RPMI7951 (cell line): ENCODE results near the gene SPIB. TPM values are rescaled to one million over a fixed set of nuclear protein-coding genes. Genes with fewer than 3 reads are reported as not detected.
"Not testable (repeated sequence)": the region's sequence is repeated elsewhere in the genome, so short reads cannot be mapped to it uniquely, and the experiment has no call there.

Source experiments
- DNase-seq: peaks from one replicate; pipeline ENCODE4 v3.0.0-alpha.2; 2012; ENCODE audit warnings: low read depth
- total RNA-seq: library from RNA; depleted of rRNA; stranded (reverse); fragments of >200 nt; shearing (Covaris generic); gene quantifications from 2 replicates; pipeline ENCODE4 v1.2.3, GENCODE V29; 2014

Gene SPIB
- total RNA-seq, 1 experiment from 2014 or later: not detected

DNA sequence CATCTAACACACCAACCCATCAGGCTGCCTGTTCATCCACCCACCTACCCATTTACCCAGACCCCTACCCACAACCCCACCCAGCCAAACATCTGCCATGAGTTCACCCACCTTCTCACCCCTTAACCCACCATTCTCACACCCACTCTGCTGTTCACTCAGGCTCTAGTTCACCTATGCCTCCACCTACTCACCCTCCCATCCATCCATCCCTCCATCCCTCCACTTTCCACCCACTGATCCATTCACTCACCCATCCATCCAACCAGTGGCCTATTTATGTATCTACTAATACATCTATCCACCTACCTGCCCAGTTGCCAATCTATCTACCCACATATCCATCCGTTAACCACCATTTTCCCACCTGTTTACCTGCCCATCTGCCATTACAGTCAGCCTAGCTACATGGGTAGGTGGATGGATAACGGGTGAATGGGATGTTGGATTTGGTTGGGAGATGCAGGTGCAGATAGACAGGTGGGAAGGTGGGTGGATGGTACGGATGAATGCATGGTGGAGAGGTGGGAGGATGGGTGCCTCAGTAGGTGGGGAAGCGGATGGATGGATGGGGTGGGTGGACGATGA, 19.2 kb downstream of the SPIB start:
- DNase-seq: no peak

DNA sequence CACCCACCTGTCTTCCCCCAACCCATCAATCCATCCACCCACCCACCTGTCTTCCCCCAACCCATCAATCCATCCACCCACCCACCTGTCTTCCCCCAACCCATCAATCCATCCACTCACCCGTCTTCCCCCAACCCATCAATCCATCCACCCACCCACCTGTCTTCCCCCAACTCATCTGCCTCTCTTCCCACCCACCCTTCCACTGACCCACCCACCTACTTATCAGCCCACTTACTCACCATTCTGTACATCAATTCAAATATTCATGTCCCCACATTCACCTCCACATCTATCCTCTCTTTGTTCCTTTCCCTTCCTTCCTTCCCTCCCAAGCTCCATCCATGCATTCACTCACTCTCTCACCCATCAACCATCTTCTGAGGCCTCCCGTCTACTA, 20.4 kb downstream of the SPIB start:
- DNase-seq: not testable (repeated sequence)

DNA sequence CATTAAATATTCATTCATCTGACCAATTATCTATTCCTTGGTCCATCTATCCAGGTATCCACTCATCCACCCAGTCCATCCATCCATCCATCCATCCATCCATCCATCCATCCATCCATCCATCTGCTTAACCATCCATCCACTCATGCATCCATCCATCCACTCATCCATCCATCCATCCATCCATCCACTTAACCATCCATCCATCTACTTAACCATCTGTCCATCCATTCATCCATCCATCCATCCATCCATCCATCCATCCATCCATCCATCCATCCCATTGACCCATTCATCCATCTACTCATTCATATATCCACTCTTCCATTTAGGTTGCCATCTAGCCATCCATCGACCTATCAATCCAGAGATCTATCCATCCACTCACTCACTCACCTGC, 25.3 kb downstream of the SPIB start:
- no peak for DNase-seq

DNA sequence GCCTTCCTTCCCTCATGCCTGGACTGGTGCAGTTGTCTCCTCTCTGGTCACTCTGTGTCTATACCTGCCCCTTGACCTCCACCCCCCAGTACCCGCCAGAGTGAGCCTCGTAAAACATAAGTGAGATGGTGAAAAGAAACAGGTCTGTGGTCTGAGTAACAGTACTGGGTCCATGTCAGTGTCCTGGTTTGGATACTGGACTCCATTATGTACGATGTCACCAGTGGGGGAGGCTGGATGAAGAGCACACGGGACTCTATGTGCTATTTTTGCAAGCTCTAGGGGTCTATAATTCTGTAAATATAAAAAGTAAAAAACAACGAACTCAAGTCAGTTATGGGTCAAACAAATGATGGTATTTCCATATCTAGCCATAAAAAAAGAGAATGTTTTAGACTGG, 28.3 kb downstream of the SPIB start:
- DNase-seq: no peak

DNA sequence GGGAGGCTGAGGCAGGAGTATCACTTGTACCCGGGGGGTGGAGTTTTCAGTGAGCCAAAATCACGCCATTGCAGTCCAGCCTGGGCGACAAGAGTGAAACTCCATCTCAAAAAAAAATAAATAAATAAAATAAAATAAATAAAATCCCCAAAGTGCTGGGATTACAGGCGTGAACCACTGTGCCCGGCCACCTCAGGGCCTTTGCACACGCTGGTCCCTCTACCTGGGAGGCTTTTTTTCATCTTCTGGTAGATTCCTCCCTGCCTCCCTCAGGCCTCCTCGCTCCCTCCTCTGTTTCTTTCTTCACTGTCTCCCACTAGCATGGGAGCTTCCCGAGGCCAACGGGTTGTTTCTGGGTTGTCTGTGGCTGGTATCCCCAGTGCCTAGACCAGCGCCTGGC, 29.0 kb downstream of the SPIB start:
- no peak for DNase-seq

DNA sequence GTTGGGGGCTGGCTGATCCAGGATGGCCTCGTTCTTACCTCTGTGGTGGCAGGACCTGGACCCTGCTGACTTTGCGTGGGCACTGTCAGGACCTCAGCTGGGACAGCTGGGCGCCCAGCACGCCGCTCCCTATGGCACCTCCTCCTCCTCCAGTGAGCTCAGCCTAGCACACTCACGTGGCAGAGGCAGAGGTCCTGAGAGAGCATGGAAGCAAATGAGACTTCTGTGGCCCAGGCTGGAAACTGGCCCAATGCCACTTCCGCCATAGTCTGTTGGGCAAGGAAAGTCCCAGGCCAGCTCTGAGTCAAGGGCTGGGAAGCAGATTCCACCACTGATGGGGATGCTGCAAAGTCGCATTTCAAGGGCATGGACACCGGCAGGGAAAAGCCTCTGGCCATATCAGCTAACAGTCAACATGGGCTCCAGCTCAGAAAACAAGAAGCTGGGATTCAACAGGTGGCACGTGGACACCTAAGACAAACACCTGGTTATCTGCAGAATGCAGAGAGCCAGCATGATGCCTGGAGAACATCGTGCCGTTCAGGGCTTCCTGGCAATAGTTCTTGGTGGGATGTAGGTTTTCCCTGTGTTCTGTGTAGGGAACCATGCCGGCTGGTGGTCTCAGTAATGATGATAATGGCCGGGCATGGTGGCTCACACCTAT, 30.6 kb downstream of the SPIB start:
- DNase-seq: peak; percentile 80

DNA sequence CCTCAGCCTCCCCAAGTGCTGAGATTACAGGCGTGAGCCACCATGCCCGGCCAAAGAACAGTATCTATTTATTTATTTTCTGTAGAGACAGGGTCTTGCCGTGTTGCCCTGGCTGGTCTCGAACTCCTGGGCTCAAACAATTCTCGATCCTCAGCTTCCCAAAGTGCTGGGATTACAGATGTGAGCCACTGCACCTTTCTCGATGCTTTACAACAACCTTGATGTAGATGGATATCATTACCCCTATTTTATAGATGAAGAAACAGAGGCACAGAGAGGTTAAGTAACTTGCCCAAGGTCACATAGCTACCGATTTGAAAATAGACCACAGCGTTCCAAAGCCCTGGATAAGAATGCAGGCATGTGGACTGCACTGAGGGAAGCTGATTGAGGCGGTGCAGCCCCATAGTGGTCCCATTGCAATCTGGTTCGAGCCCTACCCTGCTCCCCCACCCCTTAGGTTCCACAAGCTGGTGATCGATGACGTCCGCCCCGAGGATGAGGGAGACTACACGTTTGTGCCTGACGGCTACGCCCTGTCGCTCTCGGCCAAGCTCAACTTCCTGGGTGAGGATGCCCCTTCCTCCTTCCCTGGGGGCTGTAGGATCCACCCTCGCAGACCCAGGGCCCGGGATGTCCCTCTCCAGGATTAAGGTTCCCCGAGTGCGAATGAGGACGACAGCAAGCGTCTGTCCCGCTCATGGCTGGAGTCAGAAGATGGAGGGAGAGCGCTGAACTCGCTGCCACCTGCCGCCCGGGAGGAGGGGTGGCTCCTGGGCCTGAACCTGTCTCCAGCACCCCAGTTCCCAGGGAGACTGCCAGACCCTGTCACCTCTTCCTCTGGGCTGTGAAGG, 31.9 kb downstream of the SPIB start:
- no peak for DNase-seq

DNA sequence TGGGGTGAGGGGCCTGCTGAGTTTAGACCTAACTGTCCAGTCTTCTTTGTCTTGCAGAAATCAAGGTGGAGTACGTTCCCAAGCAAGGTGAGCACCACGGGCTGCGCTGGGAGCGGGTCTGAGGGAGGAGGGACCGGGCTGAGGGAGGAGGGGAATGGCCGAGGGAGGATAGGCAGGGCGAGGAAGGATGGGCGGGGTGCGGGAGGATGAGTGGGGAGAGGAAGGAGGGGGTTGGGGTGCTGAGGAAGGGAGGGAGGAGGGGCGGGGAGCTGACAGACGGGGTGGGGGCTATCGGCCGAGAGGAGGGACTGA, 32.4 kb downstream of the SPIB start:
- no peak for DNase-seq

DNA sequence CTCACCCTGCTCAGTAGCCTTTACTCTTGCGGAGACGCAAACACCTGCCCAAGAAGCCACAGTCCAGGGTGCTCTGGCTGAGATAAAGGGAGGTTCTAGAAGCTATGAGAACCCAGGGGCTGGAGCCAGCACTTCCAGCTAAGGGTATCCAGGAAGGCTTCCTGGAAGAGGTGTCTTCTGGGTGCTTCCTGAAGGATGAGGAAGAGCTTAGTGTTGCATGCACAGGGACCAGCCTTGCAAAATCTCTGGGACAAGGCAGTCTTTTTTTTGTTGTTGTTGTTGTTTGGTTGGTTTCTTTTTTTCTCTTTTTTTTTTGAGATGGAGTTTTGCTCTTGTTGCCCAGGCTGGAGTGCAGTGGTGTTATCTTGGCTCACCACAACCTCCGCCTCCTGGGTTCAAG, 34.5 kb downstream of the SPIB start:
- DNase-seq: no peak

DNA sequence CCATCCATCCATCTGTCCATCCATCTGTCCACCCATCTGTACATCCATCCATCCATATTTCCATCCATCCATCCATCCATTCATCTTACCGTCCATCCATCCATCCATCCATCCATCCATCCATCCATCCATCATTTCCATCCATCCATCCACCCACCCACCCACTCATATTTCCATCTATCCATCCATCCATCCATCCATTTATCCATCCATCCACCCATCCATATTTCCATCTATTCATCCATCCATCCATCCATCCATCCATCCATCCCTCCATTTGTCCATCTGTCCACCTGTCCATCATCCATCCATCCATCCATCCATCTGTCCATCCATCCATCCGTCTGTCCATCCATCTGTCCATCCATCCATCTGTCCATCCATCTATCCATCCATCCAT, 37.3 kb downstream of the SPIB start:
- DNase-seq: no peak

DNA sequence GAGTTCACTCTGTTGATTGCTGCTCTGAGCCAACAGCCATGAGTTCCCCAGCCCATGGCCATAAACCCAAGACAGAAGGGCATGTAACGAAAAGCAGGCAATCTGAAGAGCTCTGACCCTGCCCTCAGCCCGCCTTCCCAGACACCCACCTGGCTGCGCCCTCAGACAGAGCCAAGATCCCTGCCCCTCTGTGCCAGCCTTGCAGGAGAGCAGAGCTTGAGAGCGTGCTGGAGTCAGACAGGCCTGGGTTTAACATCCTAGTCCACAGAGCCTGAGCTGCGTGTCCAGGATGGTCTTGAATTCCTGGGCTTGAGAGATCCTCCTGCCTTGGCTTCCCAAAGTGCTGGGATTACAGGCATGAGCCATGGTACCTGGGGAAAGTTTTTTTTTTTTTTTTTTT, 38.6 kb downstream of the SPIB start:
- no peak for DNase-seq

DNA sequence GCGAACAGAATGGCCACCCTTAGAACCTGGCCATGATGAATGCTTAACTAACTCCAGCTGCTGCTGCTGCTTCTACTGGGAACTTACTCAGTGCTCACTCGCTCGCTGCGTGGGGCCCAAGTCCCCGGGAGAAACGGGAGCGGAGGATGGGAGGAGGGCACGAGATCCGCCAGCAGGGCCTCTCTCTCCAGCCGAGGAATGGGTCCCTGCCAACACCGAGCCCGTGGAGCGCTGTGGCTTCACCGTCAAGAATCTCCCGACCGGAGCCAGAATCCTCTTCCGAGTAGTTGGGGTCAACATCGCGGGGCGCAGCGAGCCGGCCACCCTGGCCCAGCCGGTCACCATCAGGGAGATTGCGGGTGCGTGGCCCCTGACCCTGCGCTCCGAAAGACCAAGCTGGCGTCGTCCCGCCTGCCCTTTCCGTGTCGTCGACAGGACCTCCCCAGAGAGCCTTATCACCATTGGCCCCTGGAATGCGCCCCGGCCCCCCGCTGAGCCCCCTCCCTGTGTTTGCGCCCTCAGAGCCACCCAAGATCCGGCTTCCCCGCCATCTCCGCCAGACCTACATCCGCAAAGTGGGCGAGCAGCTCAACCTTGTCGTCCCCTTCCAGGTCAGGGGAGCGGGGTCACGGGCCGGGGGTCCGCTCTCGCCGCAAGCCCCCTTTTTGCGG, 39.8 kb downstream of the SPIB start:
- no peak for DNase-seq

DNA sequence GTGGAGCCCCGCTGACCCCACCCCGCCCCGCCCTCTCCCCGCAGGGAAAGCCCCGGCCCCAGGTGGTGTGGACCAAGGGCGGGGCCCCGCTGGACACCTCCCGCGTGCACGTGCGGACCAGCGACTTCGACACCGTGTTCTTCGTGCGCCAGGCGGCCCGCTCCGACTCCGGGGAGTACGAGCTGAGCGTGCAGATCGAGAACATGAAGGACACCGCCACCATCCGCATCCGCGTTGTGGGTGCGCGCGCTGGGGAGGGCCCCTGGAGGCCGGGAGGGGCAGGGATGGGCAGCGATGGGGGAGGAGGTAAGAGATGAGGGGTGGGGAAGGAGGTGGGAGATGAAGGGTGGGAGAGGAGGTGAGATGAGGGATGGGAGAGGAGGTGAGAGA, 40.3 kb downstream of the SPIB start:
- no peak for DNase-seq

DNA sequence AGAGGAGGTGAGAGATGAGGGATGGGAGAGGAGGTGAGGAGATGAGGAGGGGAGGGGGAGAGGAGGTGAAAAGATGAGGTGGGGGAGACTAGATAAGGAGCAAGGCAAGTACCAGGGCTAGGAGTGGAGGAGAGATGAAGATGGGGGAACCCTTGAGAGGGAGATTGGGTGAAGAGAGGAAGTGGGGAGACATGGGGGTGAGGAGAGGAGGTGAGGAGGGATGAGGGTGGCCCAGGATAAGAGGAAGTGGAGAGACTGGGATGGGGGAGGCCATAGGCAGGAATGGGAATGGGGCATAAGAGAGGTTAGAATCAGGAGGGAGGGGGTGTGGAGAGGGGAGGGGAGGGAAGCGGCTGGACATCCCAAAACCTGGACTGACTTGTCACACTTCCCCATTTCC, 40.9 kb downstream of the SPIB start:
- DNase-seq: no peak

DNA sequence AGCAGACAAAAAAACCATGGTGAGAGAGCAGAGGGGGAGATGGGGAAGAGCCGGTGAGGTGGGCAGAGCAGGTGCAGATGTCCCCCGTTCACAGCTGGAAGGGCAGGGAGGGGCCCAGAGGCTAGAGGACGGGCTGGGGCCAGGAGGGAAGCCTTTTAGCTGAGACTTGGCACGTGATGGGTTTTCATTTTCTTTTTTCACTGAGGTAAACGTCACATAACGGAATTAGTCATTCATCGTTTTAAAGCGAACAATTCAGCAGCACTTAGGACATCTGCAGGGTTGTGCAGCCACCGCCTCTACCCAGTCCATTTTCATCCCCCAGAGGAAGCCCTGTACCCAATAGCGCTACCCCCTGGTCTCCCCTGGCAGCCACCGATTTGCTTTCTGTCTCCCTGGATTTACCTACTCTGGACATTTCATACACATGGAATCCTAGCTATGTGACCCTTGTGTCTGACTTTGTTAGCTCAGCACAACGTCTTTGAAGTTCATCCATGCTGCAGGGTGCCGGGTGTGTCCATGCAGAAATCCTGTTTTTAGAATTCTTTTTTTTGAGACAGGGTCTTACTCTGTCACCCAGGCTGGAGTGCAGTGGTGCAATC, 41.5 kb downstream of the SPIB start:
- DNase-seq: peak; percentile 49

DNA sequence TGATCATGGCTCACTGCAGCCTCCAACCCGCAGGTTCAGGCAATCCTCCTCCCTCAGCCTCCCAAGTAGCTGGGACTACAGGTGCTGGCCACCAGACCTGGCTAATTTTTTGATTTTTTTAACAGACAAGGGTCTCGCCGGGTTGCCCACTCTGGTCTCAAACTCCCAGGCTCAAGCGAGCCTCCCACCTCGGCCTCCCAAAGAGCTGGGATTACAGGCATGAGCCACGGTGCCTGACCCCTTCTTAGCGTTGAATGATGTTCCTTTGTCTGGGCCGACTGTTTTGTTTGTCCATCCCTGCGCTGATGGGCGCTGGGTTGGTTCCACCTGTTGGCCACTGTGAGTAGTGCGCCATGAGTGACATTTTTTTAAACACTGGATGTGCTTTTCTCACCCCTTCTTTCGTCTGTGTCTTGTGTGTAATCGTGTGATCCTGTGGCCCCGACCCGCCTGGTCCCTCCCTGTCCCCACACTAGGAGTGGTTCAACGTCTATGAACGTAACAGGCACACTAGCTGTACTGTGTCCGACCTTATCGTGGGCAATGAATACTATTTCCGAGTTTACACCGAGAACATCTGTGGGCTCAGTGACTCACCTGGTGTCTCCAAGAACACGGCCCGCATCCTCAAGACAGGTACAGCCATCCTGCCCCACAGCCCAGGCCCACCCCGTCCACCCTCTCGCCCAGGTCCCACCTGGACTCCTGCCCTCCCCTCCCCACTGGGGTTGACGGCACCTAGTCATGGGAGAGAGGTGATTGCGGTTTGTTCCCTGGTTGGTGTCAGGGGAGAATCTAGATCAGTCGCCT, 42.5 kb downstream of the SPIB start:
- DNase-seq: peak; percentile 69

DNA sequence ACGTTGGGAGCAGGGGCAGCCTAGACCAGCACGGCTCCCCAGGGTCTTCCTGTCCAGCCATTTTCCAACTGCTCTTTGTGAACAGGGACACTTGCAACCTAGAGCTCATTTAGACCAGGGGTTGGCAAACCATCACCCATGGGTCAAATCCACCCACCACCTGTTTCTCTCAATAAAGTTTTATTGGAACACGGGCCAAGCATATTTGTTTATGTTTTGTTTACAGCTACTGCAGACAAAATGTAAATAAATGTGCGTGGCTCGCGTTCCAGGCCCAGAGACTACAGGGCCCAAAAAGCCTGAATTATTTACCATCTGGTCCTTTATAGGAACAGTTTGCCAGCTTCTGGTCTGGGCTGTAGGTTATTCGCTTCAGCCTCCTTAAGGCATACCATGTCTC, 44.2 kb downstream of the SPIB start:
- no peak for DNase-seq

DNA sequence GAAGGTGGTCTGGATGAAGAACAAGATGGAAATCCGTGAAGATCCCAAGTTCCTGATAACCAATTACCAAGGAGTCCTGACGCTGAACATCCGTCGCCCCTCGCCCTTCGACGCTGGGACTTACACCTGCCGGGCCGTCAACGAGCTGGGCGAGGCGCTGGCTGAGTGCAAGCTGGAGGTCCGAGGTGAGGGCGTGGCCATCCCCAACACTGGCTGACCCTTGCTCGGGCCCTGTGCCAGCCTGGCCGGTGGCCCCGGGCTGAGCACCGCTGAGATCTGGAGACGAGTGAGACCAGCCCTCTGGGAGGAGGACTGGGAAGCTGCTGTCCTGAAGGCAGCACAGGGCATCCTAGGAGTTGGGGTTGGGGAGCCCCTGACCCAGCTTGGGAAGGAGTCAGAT, 45.6 kb downstream of the SPIB start:
- DNase-seq: no peak

DNA sequence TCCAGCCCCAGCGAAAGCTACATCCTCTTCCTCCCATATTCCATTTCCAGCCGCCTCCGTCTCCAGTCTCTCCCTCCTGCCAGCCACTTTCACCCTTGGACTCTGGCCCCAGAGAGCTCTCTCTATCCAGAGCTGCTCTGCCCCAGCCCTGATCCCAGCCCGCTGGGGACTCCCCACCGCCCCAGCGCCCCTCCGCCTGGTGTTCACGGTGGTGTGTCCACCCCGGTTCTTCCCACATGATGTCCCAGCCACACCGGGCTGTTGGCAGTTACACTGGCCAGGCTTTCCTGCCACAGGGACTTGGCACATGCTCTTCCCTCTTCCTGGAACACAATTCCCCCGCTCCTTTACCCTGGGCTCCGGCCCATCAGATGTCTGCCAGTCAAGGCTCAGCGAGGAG, 46.3 kb downstream of the SPIB start:
- DNase-seq: no peak

DNA sequence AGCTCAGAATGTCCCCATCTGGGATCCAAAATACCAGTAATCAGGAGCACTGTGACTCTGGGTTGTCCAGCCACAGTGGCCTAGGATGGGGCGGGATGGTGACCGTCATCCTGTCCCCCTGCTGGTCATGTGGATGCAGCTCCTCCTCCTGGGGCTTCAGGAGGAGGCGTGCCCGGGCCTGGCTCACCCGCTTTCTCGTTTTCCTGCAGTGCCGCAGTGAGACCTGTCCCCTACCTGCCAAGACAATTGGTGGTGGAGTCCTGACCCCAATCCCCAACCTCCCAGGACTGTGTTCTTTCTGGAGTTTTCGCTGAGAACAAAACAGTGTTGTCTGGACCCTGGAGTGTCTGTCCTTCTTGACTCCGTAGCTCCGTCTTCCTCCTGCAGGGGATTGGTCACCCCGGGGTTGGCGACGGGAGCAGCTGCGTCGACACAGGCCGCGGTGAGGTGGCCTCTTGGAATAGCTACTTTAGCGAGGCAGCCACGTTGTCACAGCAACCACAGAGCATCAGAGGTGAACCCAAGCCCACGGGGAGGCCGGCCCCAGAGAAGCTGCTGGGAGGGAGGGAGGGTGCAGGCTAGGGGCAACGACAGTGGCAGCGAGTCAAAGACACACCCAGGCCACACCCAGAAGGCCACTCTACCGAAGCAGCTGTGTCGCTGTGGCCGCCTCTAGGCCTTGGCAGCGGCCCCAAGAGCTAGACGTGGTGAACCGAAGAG, 47.4 kb downstream of the SPIB start:
- peak; percentile 37 for DNase-seq

DNA sequence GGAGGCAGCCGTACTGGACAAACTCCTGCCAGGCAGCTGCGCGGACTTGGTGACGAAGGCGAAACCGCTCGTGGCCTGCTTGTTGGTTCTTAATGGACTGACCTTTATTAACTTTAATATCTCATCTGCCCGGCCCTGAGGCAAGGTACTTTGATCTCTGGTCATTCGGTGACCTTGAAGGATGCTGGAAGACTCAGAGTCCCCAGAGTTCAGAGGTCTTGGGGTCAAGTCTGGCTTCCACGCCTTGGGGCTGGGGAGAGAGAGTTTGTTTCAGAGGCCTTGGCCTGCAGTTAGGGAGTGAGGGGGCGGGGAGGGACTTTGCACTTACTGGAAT, 47.9 kb downstream of the SPIB start:
- DNase-seq: no peak
